Activated CD4-positive, alpha-beta T cell treated with anti-CD3 and anti-CD28 coated beads, Interleukin-2, amount 50 U/mL, for 4 hours (primary cell): ENCODE data around the gene BRWD1.
"Not testable (repeated sequence)": the region's sequence is repeated elsewhere in the genome, so short reads cannot be mapped to it uniquely, and the experiment has no call there.

Experiments used
- DNase-seq, 2 experiments: peaks; one replicate each; pipeline ENCODE4 v3.0.0-alpha.2; 2020

BRWD1 gene

DNA sequence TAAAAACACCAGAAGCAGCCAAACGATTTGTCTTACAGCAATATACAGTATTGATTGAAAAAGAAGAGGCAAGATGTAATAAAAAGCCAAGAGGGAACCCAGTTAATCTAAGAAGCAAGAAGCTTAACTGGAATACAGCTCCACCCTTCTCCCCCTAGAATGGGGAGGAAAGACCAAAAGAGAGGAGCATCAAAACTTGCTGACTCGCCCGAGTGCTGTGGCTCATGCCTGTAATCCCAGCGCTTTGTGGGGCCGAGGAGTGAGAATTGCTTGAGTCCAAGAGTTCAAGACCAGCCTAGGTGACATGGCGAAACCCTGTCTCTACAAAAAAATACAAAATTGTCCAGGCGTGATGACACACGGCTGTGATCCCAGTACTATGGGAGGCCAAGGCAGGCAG, 32.2 kb downstream of the BRWD1 start:
- DNase-seq = no peak

DNA sequence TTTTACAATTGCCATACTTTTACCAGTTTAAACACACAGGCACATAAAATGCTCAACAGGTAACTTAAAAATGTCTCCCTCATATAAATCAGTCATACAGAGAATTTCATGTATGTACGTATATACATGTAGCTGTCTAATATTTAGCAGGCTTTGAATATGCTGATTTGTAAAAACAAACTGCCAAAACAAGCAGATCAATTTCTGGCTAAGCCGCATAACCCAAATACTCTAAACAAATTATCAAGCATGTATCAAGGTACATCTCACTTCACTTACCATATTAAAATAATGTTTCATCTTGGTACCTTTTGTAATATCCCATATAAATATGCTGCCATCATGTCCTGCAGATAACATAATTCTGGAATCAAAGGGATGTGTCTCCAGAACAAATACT, 43.8 kb downstream of the BRWD1 start:
- no peak for DNase-seq

DNA sequence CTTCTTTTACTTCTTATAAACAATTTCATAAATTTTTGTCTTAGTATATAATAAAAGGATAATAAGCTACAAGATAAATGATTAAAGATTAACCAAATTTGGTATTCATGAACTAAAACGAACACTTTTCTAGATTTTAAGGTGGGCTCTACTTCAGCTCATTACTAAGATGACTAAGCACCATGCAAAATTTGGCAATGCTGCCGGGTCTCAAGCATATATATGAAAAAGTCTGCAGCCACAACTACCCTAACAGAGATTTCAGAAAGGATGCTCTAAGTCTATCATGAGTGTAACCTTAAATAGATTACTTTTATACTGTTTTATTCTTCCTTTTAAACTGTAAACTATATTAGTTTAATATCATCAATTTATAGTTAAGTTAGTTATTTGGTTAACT, 47.8 kb downstream of the BRWD1 start:
- no peak for DNase-seq

DNA sequence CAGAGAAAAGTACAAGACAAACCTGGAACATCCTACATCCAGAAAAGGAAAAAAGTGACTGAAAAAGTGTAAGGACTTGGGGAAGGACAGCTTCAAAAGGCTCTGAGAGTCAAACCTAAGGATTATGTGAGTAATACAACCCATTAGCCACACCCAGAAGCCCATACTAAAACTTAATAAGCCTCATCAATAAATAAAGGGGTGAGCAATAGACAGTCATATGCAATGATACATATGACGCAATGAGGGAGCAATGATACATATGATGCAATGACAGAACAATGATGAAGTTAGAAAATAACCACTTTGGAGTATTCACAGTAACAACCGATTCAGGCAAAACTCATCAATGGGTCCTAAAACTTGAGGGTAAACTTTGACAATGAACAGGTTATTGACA, 50.1 kb downstream of the BRWD1 start:
- no peak for DNase-seq

DNA sequence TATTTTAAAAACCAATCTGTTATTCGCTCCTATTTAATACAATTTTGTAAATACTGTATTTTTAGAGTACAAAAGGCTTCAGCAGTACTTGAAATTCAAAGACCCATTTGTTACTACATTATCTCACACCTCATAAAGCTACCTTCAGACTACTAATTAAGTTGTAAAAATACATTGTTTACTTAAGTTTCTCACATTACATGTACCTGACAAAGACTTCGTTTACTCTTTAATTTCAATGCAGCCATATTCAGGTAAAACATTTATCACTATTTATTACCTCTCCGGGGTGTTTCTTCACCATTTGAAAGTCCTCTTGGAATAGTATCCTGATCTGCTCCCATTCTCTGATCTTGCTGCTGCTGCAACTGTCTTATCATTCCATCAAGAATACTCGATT, 55.2 kb downstream of the BRWD1 start:
- DNase-seq = no peak

DNA sequence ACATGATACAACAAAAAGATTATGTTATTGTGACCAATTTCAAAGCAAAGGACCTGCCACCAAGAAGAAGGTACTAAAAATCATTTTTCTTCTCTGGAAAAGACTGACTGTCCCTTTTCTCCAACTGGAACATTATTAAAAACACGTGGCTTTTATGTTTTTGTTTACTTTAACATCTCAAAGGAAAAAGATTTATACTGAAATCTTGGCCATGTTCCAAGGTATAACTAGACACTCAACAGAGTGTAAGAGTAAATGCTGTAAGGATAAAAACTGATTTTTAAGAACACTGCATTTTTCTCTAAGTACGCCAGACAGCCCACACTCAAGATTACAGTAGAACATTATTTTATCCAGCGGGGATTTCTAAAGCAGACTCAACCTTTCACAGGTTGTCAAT, 62.1 kb downstream of the BRWD1 start:
- DNase-seq = no peak

DNA sequence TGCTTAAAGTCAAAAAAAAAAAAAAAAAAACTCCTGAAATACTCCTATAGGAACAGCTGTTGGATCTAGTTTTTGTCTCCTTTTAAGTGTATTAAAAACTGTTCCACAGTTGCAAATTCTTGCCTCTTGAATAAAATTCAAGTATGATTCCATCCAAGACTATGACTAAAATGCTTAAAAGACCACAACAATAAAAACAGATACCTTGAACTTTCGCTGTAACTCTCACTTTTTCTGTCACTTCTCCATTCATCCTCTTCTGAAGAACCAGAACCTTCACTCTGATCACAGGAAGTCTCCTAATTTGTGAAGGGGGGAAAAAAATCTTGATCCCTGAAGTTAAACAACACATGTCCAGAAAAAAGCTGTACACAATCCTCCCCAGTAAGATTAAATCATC, 75.2 kb downstream of the BRWD1 start:
- DNase-seq = no peak

DNA sequence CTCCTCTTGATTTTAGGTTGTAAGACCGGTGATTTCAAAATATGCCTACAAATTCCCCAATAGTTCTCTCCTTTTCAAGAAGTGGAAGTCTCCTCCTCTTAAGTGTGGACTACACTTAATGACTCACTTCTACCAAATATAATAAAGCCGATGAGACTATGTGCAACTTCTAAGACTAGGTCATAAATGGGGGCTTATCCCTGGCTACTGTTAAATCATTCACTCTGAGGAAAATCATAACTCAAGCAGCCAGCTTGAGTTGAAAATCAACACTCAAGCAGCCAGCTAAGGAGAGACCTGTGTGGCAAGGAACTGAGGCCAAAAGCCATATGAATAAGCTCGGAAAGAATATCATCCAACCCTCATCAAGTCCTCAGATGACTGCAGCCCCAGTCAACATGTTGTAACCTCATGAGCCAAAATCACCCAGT, 80.6 kb downstream of the BRWD1 start:
- no peak for DNase-seq

DNA sequence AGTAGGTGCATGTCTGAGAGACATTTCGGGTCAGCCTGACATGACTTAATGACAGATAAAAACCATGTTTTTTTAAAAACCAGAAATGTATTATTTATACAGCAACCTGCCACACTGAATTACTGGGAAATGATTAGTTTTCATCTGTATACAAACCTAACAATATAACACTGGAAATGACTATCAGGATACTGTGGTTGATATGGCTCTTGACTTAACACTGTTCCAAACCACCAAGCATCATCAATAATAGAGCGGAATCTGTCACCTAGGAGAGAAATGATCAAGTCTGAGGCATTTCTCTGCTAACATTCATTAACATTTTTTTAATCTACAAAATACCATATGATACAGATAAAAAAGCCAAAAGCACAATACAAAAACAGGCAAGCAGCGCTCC, 88.5 kb downstream of the BRWD1 start:
- no peak for DNase-seq

DNA sequence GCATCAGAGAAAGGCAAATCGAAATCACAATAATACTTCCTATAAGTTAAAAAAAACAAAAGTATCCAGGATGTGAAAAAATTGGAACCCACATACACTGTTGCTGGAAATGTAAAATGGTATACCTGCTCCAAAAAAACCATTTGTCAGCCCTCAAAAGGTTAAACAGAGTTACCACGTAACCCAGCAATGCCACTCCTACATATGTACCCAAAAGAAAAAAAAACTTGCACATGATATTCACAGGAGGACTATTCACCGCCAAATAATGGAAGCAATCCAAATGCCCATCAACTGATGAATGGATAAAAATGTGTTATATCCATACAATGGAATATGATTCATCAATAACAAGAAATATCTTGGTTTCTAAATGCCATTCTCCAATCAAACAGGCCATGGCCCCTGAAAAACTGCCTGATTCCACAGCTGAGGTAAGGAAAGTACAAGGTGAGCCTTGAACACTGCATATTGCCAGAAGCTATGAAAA, 91.4 kb downstream of the BRWD1 start:
- DNase-seq = no peak

DNA sequence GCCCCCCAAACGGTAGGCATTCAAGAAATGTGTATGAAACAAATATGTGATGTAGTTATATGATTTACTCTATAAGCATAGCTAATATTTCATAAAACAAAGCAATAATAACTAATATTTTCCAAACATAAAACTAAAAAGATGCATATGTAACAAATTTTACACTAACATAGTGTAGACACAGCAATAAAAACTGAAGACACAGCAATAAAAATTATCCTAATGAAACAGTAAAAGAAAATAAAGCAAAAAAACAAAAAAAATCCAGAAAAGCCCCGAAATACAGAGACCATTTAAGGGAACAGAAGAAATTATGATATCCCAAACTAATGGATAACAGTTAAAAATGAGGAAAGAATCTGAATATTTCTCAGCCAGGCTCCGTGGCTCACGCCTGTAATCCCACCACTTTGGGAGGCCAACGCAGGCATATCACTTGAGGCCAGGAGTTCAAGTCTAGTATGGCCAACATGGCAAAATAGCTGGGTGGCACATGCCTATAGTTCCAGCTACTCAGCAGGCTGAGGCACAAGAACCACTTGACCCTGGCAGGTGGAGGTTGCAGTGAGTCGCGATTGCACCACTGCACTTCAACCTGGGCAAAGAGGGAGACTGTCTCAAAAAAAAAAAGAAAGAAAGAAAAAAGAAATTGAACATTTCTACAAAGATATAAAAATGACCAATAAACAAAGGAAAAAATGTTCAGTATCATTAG, 92.0 kb downstream of the BRWD1 start:
- DNase-seq = no peak

DNA sequence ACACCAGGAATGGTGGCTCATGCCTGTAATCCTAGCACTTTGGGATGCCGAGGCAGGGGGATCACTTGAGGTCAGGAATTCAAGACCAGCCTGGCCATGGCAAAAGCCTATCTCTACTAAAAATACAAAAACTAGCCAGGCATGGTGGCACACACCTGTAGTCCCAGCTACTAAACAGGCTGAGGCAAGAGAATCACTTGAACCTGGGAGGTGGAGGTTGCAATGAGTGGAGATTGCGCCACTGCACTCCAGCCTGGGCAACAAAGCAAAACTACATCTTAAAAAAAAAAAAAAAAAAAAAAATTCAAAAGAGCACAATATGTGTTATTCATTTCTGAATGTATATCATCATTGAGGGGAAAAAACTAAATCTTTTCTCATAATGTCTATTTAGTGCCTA, 92.6 kb downstream of the BRWD1 start:
- not testable (repeated sequence) for DNase-seq

DNA sequence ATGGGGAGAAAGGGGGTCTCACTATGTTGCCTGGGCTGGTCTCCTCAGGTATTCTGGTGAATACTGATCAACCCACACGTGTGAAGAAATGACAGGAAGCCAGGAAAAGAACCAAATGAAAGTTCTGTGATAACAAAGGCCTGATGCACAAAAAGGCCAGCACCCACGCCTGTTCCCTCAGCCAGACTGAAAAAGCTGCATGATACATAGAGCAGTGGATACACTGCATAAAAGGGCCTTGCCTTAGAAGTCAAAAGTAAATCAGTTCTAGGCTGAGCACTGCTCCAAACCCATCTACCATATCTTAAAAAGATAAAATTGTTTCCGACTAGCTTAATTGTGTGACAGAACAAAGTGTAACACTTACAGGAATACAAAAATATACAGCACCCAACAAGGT, 93.3 kb downstream of the BRWD1 start:
- DNase-seq = no peak

DNA sequence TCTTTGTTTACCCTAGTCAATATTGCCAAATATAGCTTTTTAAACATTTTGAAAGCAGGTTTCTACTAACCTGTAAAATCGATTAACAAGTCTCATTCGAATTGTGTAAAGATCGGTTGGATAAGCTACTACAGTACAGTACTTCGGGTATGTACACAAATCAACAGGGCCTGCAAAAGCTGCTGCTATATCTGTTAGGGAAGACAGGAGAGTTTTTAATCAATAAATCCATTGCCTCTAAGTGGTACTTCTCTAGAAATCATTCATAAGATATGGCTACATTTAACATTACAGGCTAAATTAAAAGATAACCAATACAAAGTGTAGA, 95.4 kb downstream of the BRWD1 start:
- no peak for DNase-seq

DNA sequence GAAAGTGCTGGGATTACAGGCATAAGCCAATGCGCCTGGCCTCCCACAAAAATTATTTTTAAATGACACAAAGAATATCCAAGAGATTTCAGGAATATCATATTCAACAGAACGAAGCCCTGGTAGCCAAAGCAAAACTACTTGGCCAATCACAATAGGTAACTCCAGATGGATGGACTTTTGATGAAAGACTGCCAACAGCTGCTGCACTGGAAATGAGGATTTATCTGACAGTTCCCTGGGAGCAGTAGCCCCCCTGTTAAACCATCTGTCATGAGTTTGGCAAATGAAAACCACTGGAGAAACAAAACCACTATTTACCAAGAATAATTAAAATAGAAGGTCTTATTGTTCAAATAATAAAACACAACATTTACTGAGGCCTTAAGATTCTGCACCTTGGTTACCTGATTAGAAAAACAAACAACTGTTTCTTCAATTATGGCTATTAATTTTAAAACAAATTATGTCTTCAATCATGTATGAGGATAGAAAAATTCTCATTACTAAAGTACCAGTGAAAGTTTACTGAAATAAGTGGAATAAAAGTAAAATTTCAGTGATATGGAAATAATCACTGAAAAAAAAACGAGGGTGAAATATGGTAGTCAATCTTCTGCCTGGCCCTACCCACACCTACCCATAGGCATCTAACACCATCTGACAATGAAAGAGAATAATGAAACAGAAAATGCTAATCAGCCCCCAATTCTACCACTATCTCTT, 95.9 kb downstream of the BRWD1 start:
- DNase-seq = no peak

DNA sequence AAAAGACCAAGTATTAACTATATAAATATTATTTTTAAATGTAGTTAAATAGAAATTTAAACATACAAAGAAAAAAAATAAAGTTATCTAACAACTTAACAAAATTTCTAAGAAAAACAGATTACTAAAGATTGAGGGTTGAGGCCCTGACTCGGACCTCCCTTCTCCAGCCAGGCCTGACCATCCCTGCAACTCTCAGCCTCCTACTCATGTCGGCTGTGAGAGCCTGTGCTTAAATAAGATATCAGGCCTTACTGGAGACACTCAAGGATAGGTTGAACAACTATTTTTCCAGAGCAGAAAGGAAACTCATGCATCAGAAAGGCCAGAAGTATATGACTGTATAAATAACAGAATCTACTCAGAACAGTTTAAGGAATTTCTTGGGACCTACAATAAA, 97.1 kb downstream of the BRWD1 start:
- DNase-seq = no peak

DNA sequence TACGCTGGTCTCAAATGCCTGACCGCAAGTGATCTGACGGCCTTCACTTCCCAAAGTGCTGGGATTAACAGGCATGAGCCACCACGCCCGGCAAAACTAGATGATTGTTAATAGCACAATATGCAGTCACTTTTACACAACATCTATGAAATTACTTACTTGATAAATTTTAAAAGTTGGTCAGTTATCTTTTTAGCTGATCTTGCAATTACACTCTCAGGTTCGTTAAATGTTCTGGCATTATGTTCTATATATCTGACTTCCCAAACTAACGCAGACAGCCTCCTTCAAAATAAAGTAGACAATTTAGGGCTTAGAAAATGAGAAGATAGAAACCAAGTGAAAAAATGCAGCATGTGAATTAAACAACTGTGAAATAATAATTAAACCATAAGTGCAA, 98.4 kb downstream of the BRWD1 start:
- DNase-seq = no peak

DNA sequence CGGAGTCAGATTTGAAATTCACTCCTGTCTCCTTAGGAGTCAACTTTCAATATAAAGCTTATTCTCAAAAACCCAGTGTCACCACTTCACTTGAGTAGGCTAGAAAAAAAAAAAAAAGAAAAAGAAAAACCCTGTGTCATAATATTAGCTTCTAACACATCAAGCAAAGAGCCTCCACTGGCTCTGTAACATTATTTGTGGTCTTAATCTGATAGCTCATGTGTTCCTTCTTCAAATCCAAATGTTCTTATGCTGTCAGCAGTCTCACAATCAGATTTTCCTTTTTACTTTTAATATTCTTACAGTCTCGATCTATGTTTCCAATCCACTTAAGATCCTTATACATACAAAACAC, 104.1 kb downstream of the BRWD1 start:
- DNase-seq = no peak

DNA sequence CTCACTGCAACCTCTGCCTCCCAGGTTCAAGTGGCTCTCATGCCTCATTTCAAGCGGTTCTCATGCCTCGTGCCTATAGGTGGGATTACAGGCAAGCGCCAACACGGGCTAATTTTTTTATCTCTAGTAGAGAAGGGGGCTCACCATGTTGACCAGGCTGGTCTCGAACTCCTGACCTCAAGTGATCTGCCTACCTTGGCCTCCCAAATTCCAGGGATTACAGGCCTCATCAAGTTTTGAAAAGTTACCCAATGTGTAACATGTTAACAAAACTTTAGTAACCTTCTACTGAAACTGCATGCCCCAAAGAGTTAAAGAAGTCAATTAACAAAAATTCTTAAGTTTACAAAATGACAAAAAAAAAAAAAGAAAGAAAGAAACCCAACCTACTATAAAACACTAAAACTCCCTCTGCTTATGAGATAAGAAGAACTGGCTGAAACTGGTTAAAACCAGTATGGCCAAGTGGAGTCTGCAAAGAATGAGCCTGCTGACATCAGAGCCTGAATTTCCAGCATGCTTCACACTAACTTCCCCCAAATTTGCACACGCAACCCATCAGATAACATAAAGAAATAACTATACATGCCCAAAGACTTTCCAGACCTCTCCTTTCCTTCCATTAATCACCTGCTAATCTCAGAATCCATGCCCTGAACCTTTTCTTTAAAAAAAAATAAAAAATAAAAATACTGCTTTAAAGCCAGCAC, 104.7 kb downstream of the BRWD1 start:
- no peak for DNase-seq

DNA sequence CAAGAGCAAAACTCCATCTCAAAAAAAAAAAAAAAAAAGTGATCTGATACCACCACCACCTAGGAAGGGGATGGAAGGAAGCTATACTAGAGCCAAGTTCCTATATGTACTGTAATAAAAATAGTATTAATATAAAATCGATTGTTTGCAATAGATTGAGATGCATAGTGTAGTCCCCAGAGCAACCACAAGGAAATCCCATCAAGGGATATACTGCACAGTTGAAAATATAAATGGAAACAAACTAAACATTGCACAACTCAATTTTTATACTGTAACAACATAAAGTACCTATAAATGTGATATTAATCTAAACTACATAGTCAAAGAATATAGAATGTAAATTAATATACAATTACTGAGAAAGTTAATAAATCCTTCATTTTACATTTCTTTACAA, 109.3 kb downstream of the BRWD1 start:
- no peak for DNase-seq

DNA sequence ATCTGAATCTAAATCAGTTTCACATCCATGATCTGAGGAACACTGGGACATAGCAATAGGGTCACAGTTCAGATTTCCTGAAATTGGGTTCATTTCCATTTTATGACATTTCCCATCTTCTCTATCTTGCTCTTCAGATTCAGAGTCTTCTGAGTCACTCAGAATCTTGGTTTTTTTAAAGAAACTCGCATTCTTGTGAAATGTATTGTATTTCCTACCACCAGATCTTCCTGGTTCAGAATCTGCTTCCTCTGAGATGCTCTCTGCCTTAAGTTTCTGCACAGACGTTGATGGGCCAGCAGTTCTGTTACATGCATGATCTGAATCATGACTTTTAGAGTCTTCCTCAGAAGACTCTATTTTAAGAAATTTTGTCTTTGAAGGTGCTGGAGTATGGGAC, 114.6 kb downstream of the BRWD1 start:
- no peak for DNase-seq

DNA sequence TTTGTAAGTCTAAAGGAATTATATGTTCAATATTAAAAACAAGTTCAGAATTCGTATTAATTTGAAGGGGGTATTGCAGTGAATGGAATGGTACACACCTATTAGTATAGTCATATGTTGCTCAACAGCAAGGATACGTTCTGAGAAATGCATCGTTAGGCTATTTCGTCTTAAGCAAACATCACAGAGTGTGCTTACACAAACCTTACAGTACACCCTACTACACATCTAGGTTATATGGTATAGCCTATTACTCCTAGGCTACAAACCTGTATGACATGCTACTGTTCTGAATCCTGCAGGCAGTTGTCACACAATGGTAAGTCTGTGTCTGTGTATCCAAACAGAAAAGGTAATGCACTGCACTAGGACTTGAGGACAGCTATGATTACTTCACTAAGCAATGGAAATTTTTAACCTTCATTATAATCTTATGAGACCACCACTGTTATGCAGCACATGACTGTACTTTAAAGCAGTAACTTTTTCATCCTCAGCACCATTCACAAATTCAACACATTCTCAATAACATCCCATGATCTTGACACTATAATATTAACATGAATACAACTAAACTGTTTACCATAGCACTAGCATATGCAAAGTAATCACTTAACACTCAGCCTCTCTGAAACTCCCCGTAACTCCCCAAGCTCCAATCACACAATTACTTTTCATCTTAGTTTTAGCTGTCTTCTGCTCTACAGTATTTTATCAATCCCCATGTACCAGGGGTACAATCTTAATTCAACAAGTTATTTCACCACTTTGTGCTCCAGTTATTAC, 115.8 kb downstream of the BRWD1 start:
- DNase-seq = no peak

DNA sequence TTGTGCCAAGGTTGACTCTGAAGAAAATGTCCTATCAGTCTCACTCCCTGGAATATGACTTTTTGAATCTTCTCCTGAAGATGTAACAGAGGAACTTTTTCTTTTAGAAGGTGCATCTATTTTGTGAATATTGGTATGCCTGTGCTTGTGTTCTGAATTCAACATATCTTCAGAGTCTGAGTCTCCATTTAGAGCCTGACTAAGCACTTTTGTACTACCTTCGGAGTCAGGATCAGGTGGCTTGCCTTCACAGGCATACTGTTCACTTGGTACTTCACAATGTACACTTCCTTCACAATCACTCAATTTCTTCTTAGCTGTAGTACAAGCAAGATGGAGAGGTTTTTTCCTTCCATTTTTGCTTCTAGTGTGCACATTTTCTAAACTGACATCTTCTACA, 116.6 kb downstream of the BRWD1 start:
- no peak for DNase-seq

DNA sequence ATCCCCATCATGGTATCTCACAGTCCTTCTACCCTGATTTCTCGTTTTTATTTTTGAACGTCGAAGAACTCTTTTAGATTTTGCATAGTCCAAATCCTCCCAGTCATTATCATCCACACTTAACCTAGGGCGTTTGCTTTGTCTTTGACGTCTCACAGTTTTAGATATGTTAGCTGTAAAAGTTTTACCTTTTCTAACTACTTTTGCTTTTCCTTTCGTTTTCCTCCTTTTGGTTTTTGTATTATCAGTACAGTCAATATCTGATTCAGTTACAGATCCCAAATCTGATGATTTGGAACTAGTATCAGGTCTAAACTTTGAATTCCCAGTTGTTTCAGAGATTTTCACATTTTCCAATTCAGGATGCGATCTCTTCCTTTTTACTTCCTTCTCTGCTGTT, 117.1 kb downstream of the BRWD1 start:
- no peak for DNase-seq
